ENCODE data around the gene LYRM4.
A peak's percentile ranks its signal among the peaks of the same experiment; 100 is the strongest.

The LYRM4 gene

GRCh38 chr6:5172041-5172653, 88.6 kb downstream of the LYRM4 start:
- no peak for DNase-seq

- no peak for DNase-seq
Observed at GRCh38 chr6:5167501-5167900, 93.2 kb downstream of the LYRM4 start.

DNA sequence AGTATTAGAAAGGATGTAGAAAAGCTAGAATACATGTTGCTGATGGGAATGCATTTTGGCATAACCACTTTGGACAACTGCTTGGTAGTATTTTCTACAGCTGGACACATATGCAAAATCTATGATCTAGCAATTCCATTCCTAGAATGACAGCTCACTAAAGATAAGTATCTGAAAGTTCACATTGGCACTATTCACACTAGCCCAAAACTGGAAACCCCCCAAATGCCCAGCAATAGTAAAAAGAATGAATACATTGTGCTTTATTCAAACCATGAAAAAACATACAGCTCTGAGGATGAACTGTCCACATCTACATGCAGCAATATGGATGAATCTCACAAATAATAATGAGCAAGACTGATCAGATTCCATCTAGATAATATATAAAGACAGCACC, 96.7 kb downstream of the LYRM4 start:
- DNase-seq: peak; percentile 13

- no peak for DNase-seq
Observed at GRCh38 chr6:5163247-5163646, 97.5 kb downstream of the LYRM4 start.

- no peak for DNase-seq
Observed at GRCh38 chr6:5162355-5162754, 98.4 kb downstream of the LYRM4 start.

GRCh38 chr6:5160206-5160605, 100.5 kb downstream of the LYRM4 start:
- DNase-seq: no peak

DNA sequence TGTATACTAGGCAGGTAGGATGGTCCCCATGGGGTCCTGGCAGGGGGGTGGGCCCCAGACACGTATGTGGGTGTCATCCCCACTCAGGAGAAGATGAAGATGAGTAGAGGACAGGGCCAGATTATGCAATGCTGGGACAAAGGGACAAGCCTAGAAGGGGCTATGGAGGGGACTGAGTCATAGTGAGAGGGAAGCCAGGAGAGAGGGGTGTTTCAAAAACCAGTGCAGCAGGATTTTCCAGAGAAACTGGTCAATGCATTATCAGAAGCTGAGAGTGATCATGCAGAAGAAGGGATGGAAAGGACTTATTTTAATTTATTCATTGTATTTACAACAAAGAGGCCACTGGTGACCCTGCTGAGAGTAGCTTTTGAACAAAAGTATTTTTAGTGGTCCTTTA, 101.6 kb downstream of the LYRM4 start:
- DNase-seq: no peak

- no peak for DNase-seq
Observed at GRCh38 chr6:5158180-5158579, 102.6 kb downstream of the LYRM4 start.

GRCh38 chr6:5157621-5158138, 103.1 kb downstream of the LYRM4 start:
- DNase-seq: no peak

DNA sequence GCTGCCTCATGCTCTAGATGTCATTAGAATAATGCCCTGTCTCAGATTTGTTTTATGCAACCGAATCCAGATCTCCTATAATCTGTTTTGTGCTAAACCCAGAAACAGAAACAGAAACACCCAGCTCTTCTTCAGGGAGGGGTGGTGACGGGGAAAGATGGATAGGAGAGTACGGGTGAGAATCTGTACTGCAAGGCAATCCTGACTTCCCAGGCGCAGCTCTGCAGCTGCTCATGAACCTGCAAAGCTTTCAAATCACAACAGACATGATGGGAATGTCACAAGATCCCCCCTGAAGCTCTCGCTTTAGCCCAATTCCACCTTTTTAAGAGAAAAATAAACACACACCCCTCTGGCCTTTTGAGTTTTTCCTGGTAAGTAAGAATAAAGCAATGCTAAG, 104.1 kb downstream of the LYRM4 start:
- no peak for DNase-seq

- no peak for DNase-seq
Observed at GRCh38 chr6:5155906-5156305, 104.8 kb downstream of the LYRM4 start.

GRCh38 chr6:5153186-5153585, 107.6 kb downstream of the LYRM4 start:
- no peak for DNase-seq

- no peak for DNase-seq
Observed at GRCh38 chr6:5152460-5152859, 108.3 kb downstream of the LYRM4 start.

GRCh38 chr6:5151955-5152401, 108.8 kb downstream of the LYRM4 start:
- no peak for DNase-seq

- no peak for DNase-seq
Observed at GRCh38 chr6:5151360-5151954, 109.3 kb downstream of the LYRM4 start.

- DNase-seq: no peak
Observed at GRCh38 chr6:5150551-5151075, 110.1 kb downstream of the LYRM4 start.

DNA sequence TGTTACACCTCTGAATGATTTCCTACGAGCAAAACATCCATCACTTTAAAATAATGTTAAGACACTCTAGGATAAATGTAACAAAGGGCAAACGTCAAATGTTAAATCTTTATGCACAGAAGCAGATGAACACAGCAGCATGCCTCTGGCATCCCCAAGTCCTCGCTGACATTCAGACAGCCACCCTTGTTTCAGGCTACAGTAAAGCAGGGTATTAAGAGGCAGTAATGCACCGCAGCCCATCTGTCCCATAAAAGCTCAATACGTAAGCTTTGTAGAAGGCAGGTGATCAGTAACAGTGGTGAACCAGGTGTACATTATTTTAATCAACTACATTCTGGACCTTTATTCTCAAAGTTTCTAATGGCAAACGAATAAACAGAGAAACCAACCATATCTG, 110.9 kb downstream of the LYRM4 start:
- no peak for DNase-seq

DNA sequence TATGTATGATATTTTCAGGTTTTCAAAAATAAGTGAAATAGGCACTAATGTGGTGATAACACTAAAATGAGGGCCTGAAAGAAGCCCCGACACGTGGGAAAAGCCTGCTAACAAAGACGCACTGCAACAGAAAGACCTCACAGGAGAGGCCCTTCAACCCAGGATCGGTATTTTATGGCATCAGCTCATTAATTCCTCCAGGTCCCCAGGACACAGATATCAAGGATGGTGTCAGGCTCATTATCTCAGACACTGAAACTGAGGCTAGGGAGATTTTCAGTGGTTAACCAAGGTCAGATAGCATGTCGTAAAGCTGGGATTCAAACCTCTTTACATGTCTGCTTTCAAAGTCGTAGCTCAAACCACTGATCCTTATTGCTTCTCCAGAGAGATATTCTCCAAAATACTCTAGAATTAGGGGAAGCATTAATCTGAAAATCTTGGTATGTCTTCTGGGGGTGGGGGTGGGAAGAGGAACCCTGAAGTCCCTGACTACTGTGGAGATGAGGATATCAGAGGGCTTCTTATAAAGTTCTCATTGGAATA, 111.5 kb downstream of the LYRM4 start:
- no peak for DNase-seq

GRCh38 chr6:5146398-5146797, 114.4 kb downstream of the LYRM4 start:
- no peak for DNase-seq

GRCh38 chr6:5143634-5144311, 117.0 kb downstream of the LYRM4 start:
- peak; percentile 83 for DNase-seq

DNA sequence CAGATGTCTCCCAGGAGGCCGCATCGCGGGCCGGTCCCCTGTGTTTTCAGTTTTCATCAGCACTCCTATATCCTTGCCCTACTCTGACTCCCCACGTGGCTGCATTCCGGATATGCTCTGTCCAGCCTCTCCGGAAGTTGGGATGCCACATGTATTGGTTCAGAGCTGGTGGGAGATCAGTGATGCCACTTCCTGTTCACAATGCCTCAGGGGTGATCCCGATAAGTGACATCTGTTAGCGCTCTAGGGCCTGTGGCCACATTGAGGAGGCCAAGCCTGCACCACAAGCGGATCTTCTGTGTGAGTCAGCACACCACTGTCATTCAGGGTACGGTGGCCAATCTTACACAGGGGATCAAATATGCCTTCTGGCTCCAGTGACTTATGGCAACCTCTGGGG, 117.8 kb downstream of the LYRM4 start:
- DNase-seq: no peak

DNA sequence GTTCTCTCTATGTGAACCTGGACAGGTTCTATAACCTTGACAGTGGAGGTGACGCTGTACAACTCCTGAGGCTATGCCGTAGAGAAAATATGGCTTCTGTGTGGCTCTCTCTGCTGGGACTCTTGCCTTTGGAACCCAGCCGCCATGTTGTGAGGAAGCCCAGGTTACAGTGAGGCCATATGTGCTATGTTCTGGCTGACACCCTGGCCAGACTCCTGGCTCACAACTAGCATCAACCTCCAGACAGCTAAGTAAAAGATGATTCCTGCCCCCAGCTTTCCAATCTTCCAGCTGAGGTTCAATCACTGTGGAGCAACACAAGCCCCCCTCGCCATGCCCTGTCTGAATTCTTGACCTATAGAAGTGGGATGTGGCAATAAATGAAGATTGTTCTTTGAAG, 118.6 kb downstream of the LYRM4 start:
- no peak for DNase-seq

DNA sequence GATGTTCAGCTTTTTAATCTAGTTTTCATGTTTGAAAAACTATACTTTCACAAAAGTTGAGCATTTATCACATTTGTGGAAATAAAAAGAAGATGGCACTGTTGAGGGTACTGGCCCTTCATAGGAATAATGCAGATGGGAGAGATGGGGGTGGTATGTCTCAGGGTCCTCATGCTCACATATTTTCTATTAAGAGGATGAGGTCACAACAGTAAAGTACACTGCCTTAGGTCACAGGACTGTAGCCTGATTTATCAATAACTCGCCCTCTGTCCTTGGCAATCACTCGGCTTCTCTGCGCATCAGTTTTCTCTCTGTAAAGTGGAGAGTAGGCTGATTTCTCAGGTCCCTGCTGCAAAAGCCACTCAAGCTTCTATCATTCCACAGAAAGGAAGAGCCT, 119.7 kb downstream of the LYRM4 start:
- DNase-seq: no peak
